Measurements from ENCODE around the gene RSPH3.
A peak's percentile ranks its signal among the peaks of the same experiment; 100 is the strongest.

Gene RSPH3

GRCh38 chr6:158942349-158942748, 57.7 kb downstream of the RSPH3 start:
- no peak for DNase-seq (ENCODE audit: low read depth)
- Histone ChIP-seq H3K4me1 (ENCODE audit: control insufficient read depth, insufficient read depth, low read length) (peaks cover 6% of the 10 kb centered on the region), H3K36me3 (ENCODE audit: control insufficient read depth, insufficient read depth, low read length, severe bottlenecking) (peaks cover 4% of the 10 kb centered on the region), H3K9me3 (ENCODE audit: control insufficient read depth, low read length) (peaks cover 7% of the 10 kb centered on the region), H3K4me3 (ENCODE audit: low read length) (no peak overlapping the region), H3K27me3 (replicated peaks; ENCODE audit: control insufficient read depth, insufficient read depth, low read length) (peaks cover 9% of the 10 kb centered on the region), H3K9ac (ENCODE audit: low read length) (no peak overlapping the region)

GRCh38 chr6:158941246-158941645, 58.8 kb downstream of the RSPH3 start:
- H3K36me3 ChIP-seq (ENCODE audit: control insufficient read depth, insufficient read depth, low read length, severe bottlenecking) = peaks cover 4% of the 10 kb centered on the region
- H3K9me3 ChIP-seq (ENCODE audit: control insufficient read depth, low read length) = peaks cover 7% of the 10 kb centered on the region
- H3K4me3 ChIP-seq (ENCODE audit: low read length) = no peak overlapping the region
- H3K9ac ChIP-seq (ENCODE audit: low read length) = no peak overlapping the region
- peaks cover 9% of the 10 kb centered on the region for H3K27me3 ChIP-seq (replicated peaks; ENCODE audit: control insufficient read depth, insufficient read depth, low read length)
- H3K4me1 ChIP-seq (ENCODE audit: control insufficient read depth, insufficient read depth, low read length) = peaks cover 6% of the 10 kb centered on the region
- DNase-seq (ENCODE audit: low read depth) = no peak

- Histone ChIP-seq H3K36me3 (ENCODE audit: control insufficient read depth, insufficient read depth, low read length, severe bottlenecking) (peaks cover 4% of the 10 kb centered on the region), H3K9me3 (ENCODE audit: control insufficient read depth, low read length) (peaks cover 7% of the 10 kb centered on the region), H3K9ac (ENCODE audit: low read length) (no peak overlapping the region), H3K4me3 (ENCODE audit: low read length) (peak overlapping the region; percentile 54), H3K4me1 (ENCODE audit: control insufficient read depth, insufficient read depth, low read length) (peaks cover 6% of the 10 kb centered on the region), H3K27me3 (replicated peaks; ENCODE audit: control insufficient read depth, insufficient read depth, low read length) (peaks cover 9% of the 10 kb centered on the region)
- no peak for DNase-seq (ENCODE audit: low read depth)
Observed at GRCh38 chr6:158939255-158940159, 60.5 kb downstream of the RSPH3 start.

GRCh38 chr6:158938811-158939254, 61.2 kb downstream of the RSPH3 start:
- peaks cover 6% of the 10 kb centered on the region for H3K4me1 ChIP-seq (ENCODE audit: control insufficient read depth, insufficient read depth, low read length)
- H3K36me3 ChIP-seq (ENCODE audit: control insufficient read depth, insufficient read depth, low read length, severe bottlenecking) = peaks cover 4% of the 10 kb centered on the region
- H3K9me3 ChIP-seq (ENCODE audit: control insufficient read depth, low read length) = peaks cover 7% of the 10 kb centered on the region
- no peak overlapping the region for H3K9ac ChIP-seq (ENCODE audit: low read length)
- H3K27me3 ChIP-seq (replicated peaks; ENCODE audit: control insufficient read depth, insufficient read depth, low read length) = peaks cover 9% of the 10 kb centered on the region
- H3K4me3 ChIP-seq (ENCODE audit: low read length) = peak overlapping the region; percentile 54
- peak; percentile 43 for DNase-seq (ENCODE audit: low read depth)

- Histone ChIP-seq H3K4me1 (ENCODE audit: control insufficient read depth, insufficient read depth, low read length) (peaks cover 6% of the 10 kb centered on the region), H3K36me3 (ENCODE audit: control insufficient read depth, insufficient read depth, low read length, severe bottlenecking) (peaks cover 4% of the 10 kb centered on the region), H3K4me3 (ENCODE audit: low read length) (no peak overlapping the region), H3K9ac (ENCODE audit: low read length) (no peak overlapping the region), H3K27me3 (replicated peaks; ENCODE audit: control insufficient read depth, insufficient read depth, low read length) (peaks cover 9% of the 10 kb centered on the region), H3K9me3 (ENCODE audit: control insufficient read depth, low read length) (peaks cover 7% of the 10 kb centered on the region)
- DNase-seq (ENCODE audit: low read depth) = no peak
Observed at GRCh38 chr6:158938220-158938619, 61.8 kb downstream of the RSPH3 start.

GRCh38 chr6:158934157-158934556, 65.8 kb downstream of the RSPH3 start:
- H3K4me3 ChIP-seq (ENCODE audit: low read length) = no peak overlapping the region
- H3K9ac ChIP-seq (ENCODE audit: low read length) = no peak overlapping the region
- H3K27me3 ChIP-seq (replicated peaks; ENCODE audit: control insufficient read depth, insufficient read depth, low read length) = peaks cover 1% of the 10 kb centered on the region
- DNase-seq (ENCODE audit: low read depth) = no peak
- no peaks in the 10 kb centered on the region for H3K4me1 ChIP-seq (ENCODE audit: control insufficient read depth, insufficient read depth, low read length)
- no peaks in the 10 kb centered on the region for H3K36me3 ChIP-seq (ENCODE audit: control insufficient read depth, insufficient read depth, low read length, severe bottlenecking)
- H3K9me3 ChIP-seq (ENCODE audit: control insufficient read depth, low read length) = no peaks in the 10 kb centered on the region

GRCh38 chr6:158933079-158933595, 66.9 kb downstream of the RSPH3 start:
- H3K27me3 ChIP-seq (replicated peaks; ENCODE audit: control insufficient read depth, insufficient read depth, low read length) = no peaks in the 10 kb centered on the region
- no peak for DNase-seq (ENCODE audit: low read depth)
- no peak overlapping the region for H3K9ac ChIP-seq (ENCODE audit: low read length)
- H3K36me3 ChIP-seq (ENCODE audit: control insufficient read depth, insufficient read depth, low read length, severe bottlenecking) = no peaks in the 10 kb centered on the region
- no peak overlapping the region for H3K4me3 ChIP-seq (ENCODE audit: low read length)
- H3K9me3 ChIP-seq (ENCODE audit: control insufficient read depth, low read length) = no peaks in the 10 kb centered on the region
- no peaks in the 10 kb centered on the region for H3K4me1 ChIP-seq (ENCODE audit: control insufficient read depth, insufficient read depth, low read length)

- H3K9me3 ChIP-seq (ENCODE audit: control insufficient read depth, low read length) = no peaks in the 10 kb centered on the region
- no peaks in the 10 kb centered on the region for H3K27me3 ChIP-seq (replicated peaks; ENCODE audit: control insufficient read depth, insufficient read depth, low read length)
- no peak for DNase-seq (ENCODE audit: low read depth)
- H3K36me3 ChIP-seq (ENCODE audit: control insufficient read depth, insufficient read depth, low read length, severe bottlenecking) = no peaks in the 10 kb centered on the region
- H3K4me1 ChIP-seq (ENCODE audit: control insufficient read depth, insufficient read depth, low read length) = no peaks in the 10 kb centered on the region
- no peak overlapping the region for H3K4me3 ChIP-seq (ENCODE audit: low read length)
- H3K9ac ChIP-seq (ENCODE audit: low read length) = no peak overlapping the region
Observed at GRCh38 chr6:158928068-158928467, 71.9 kb downstream of the RSPH3 start.

GRCh38 chr6:158926414-158926813, 73.6 kb downstream of the RSPH3 start:
- Histone ChIP-seq H3K4me3 (ENCODE audit: low read length) (no peak overlapping the region), H3K36me3 (ENCODE audit: control insufficient read depth, insufficient read depth, low read length, severe bottlenecking) (no peaks in the 10 kb centered on the region), H3K4me1 (ENCODE audit: control insufficient read depth, insufficient read depth, low read length) (no peaks in the 10 kb centered on the region), H3K27me3 (replicated peaks; ENCODE audit: control insufficient read depth, insufficient read depth, low read length) (no peaks in the 10 kb centered on the region), H3K9me3 (ENCODE audit: control insufficient read depth, low read length) (no peaks in the 10 kb centered on the region), H3K9ac (ENCODE audit: low read length) (no peak overlapping the region)
- peak; percentile 11 for DNase-seq (ENCODE audit: low read depth)

GRCh38 chr6:158924499-158925455, 75.2 kb downstream of the RSPH3 start:
- no peak overlapping the region for H3K4me3 ChIP-seq (ENCODE audit: low read length)
- no peaks in the 10 kb centered on the region for H3K36me3 ChIP-seq (ENCODE audit: control insufficient read depth, insufficient read depth, low read length, severe bottlenecking)
- H3K9me3 ChIP-seq (ENCODE audit: control insufficient read depth, low read length) = no peaks in the 10 kb centered on the region
- DNase-seq (ENCODE audit: low read depth) = no peak
- H3K27me3 ChIP-seq (replicated peaks; ENCODE audit: control insufficient read depth, insufficient read depth, low read length) = no peaks in the 10 kb centered on the region
- no peak overlapping the region for H3K9ac ChIP-seq (ENCODE audit: low read length)
- H3K4me1 ChIP-seq (ENCODE audit: control insufficient read depth, insufficient read depth, low read length) = no peaks in the 10 kb centered on the region

All from adipocyte (in vitro differentiated cells).